Bronchial epithelial cell (primary cell): ENCODE data around the gene CKMT2. TPM values are rescaled to one million over a fixed set of nuclear protein-coding genes. Genes with fewer than 3 reads are reported as not detected.

Experiments
- DNase-seq: peaks from one replicate; pipeline ENCODE4 v3.0.0-alpha.2; 2010; ENCODE audit warnings: low read depth
- FAIRE-seq: peaks from 2 replicates; lab custom pipeline; 2011; peaks lifted over from hg19 to GRCh38; lab: Jason Lieb, UNC
- H3K27me3 ChIP-seq: 2 replicates; pipeline ENCODE4 v1.5.1; 2011; ENCODE audit warnings: low read length; ENCODE audit not compliant: control insufficient read depth, insufficient read depth
- H3K36me3 ChIP-seq: 2 replicates; pipeline ENCODE4 v1.5.1; 2011; ENCODE audit warnings: low read length; ENCODE audit not compliant: control insufficient read depth, insufficient read depth
- H3K4me3 ChIP-seq: 2 replicates; pipeline ENCODE4 v1.5.1; 2011; ENCODE audit warnings: mild to moderate bottlenecking, low read depth, low read length, control low read depth
- total RNA-seq: library from RNA; depleted of rRNA; stranded (reverse); fragments of >200 nt; gene quantifications from 2 replicates; pipeline ENCODE4 v1.2.1, GENCODE V29; 2014
- TF ChIP-seq, protein P1 (sequence below): IDR thresholded peaks from 2 replicates; pipeline ENCODE4 v1.5.1; 2011; ENCODE audit warnings: mild to moderate bottlenecking, moderate library complexity, low read length, control low read depth, inconsistent platforms; ENCODE audit not compliant: insufficient read depth, severe bottlenecking

CKMT2 gene
- total RNA-seq, 1 donor from 2014 or later = not detected

DNA sequence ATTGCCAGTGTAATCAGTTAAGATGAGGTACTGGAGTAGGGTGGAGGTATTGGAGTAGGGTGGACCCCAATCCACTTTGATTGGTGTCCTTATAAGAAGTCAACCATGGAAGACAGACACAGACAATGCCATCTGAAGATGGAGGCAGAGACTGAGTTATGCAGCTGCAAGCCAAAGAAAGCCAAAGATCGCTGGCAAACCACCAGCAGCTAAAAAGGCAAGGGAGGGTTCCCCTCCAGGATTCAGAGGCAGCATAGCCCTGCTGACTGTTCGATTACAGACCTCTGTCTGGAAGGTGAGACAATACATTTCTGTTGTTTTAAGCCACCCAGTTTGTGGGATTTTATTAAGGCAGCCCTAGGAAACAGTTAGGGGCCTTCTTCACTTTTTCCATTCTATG lies 30.5 kb upstream of the CKMT2 start:
- Histone ChIP-seq H3K27me3 (no peaks in the 10 kb centered on the region), H3K36me3 (no peaks in the 10 kb centered on the region), H3K4me3 (no peak overlapping the region)
- no peak for DNase-seq
- FAIRE-seq = no peak
- TF ChIP-seq, protein P1, sequence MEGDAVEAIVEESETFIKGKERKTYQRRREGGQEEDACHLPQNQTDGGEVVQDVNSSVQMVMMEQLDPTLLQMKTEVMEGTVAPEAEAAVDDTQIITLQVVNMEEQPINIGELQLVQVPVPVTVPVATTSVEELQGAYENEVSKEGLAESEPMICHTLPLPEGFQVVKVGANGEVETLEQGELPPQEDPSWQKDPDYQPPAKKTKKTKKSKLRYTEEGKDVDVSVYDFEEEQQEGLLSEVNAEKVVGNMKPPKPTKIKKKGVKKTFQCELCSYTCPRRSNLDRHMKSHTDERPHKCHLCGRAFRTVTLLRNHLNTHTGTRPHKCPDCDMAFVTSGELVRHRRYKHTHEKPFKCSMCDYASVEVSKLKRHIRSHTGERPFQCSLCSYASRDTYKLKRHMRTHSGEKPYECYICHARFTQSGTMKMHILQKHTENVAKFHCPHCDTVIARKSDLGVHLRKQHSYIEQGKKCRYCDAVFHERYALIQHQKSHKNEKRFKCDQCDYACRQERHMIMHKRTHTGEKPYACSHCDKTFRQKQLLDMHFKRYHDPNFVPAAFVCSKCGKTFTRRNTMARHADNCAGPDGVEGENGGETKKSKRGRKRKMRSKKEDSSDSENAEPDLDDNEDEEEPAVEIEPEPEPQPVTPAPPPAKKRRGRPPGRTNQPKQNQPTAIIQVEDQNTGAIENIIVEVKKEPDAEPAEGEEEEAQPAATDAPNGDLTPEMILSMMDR = no peak

DNA sequence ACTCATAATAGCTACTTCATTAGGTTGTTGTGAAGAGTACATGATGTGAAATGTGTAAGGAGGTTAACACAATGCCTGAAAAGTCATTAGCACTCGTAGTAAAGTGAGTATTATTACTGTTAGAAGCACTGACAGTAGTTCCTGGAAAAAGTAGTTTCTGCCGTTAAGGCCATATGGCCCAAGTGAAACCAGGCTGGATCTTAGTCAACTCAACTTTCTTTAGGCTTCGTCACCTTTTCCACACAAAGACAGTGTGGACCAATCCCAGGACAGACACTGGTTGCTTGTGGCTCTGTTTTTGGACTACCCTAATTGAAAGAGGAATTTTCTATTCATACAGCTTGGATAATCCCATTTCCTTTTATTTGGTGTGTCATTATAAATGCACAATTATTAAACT lies 29.4 kb upstream of the CKMT2 start:
- DNase-seq (no peak), FAIRE-seq (peak; percentile 40)
- H3K27me3 ChIP-seq = no peaks in the 10 kb centered on the region
- H3K36me3 ChIP-seq = no peaks in the 10 kb centered on the region
- H3K4me3 ChIP-seq = no peak overlapping the region
- TF ChIP-seq, protein P1 = no peak

DNA sequence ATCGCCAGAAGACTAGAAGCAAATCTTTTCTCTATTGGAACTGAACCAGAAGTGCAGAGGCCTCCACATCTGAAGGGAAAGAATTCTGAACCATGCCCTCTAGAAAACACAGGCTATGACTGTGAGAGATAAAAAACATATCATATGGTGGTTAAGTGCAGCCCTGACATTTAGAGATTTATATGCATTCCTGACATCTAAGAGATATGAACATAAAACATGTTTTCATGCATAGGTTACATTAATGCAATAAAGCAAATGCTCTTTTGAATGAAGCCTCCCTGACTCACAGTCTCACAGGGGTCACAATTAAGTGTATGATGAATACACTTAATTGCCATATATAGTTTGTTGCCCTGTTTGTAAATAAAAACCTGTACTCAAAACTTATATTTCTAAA lies 28.9 kb upstream of the CKMT2 start:
- DNase-seq (no peak), FAIRE-seq (no peak)
- Histone ChIP-seq H3K36me3 (no peaks in the 10 kb centered on the region), H3K4me3 (no peak overlapping the region), H3K27me3 (no peaks in the 10 kb centered on the region)
- TF ChIP-seq, protein P1 = no peak

DNA sequence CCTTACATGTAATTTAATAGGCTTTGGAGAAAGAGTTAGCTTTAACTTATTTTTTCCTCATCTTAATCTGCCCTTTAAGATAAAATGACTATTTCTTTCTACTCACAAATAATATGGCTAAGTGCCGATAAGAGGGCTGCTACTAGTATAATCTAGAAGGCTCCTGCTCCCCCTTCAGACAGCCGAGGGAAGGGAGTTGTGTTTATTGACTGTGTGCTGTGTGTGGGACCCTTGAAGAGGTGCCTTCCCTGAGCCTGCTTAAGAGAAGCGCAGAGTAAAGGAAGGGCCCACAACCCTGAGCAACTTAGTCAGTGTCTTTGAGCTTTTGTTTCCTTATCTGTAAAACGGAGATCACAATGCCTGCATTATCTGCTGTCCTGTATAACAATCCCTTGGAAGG lies 28.1 kb upstream of the CKMT2 start:
- Histone ChIP-seq H3K36me3 (no peaks in the 10 kb centered on the region), H3K4me3 (no peak overlapping the region), H3K27me3 (no peaks in the 10 kb centered on the region)
- peak; percentile 60 for FAIRE-seq
- TF ChIP-seq, protein P1 = no peak
- no peak for DNase-seq

DNA sequence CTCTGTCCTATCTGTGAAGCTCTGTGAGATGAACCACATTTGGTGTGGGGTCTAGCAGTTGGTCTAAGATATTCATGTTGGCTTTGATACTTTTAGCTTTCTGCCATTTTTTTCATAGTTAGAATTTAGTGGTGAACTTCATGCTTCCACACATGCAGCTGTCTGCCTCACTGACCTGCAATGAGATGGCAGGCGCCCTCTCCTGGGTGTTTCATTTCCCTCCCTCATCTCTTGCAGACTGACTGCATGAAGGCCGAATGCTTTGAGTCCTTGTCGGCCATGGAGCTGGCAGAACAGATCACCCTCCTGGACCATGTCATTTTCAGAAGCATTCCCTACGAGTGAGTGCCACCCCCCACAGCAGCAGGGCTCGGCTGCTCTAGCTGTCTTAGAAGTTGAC lies 26.1 kb upstream of the CKMT2 start:
- DNase-seq (peak; percentile 20), FAIRE-seq (no peak)
- no peak overlapping the region for H3K4me3 ChIP-seq
- TF ChIP-seq, protein P1 = peak; percentile 42
- H3K27me3 ChIP-seq = no peaks in the 10 kb centered on the region
- no peaks in the 10 kb centered on the region for H3K36me3 ChIP-seq

DNA sequence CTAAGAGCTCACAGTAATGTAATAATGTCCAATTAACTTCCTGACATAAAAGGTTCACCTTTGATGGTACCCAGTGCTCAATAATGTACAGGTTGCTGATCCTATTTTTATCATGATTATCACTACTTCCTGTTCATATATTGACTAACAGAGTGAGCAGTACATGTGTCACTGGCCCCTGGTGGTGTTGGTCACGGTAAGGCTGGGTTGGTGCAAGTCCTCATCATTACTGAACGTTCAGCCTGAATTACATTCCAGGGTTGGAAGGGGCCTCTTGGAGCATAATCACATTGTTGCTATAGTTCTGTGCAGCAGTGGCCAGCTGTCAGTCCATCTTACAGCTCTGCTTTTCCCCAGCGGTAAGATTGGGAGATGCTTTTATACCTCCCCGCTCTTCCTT lies 24.2 kb upstream of the CKMT2 start:
- no peaks in the 10 kb centered on the region for H3K27me3 ChIP-seq
- no peak overlapping the region for H3K4me3 ChIP-seq
- no peaks in the 10 kb centered on the region for H3K36me3 ChIP-seq
- no peak for FAIRE-seq
- peak; percentile 84 for DNase-seq
- TF ChIP-seq, protein P1 = no peak
